Stomach (tissue), 9 donors: ENCODE results near the gene USP37. TPM values are rescaled to one million over a fixed set of nuclear protein-coding genes. Genes with fewer than 3 reads are reported as not detected.

Source experiments
- DNase-seq, 2 donors: peaks; one replicate each; pipeline versions ENCODE4 v3.0.0 to v3.0.0-alpha.2; 2013 to 2019
- H3K27ac ChIP-seq, 5 donors: fragments of 200-600 bp in 4 of 5; sonication (generic) in 4 of 5; one replicate each; pipeline ENCODE4 v1.5.1; 2013 to 2019; ENCODE audit warnings: mild to moderate bottlenecking in 1 of 5, moderate library complexity in 1 of 5
- H3K27me3 ChIP-seq, 3 donors: fragments of 200-600 bp; sonication (generic); one replicate each; pipeline ENCODE4 v1.5.1; 2017 to 2019; ENCODE audit warnings: mixed run types in 1 of 3
- H3K36me3 ChIP-seq, 4 donors: fragments of 200-600 bp; sonication (generic); 1 replicate in 3 of 4; 2 replicates in 1 of 4; pipeline ENCODE4 v1.5.1; 2016 to 2019
- H3K4me1 ChIP-seq, 4 donors: fragments of 200-600 bp; sonication (generic); one replicate each; pipeline ENCODE4 v1.5.1; 2016 to 2019
- H3K4me3 ChIP-seq, 4 donors: fragments of 200-600 bp; sonication (generic) in 3 of 4; one replicate each; pipeline ENCODE4 v1.5.1; 2016 to 2019; ENCODE audit warnings: mild to moderate bottlenecking in 1 of 4
- H3K9me3 ChIP-seq, 4 donors: fragments of 200-600 bp; sonication (generic); one replicate each; pipeline ENCODE4 v1.5.1; 2016 to 2019
- CTCF ChIP-seq, 7 experiments: fragments of 450-650 bp in 4 of 7; fragments of 200-600 bp in 3 of 7; sonication (generic) in 3 of 7; IDR thresholded peaks; one replicate each; pipeline ENCODE4 v1.5.1; 2016 to 2019; ENCODE audit warnings: antibody characterized with exemption in 7 of 7, control low read depth in 2 of 7, mild to moderate bottlenecking in 1 of 7
- EP300 ChIP-seq: sonication (generic); formaldehyde crosslinking; IDR thresholded peaks from one replicate; pipeline ENCODE4 v1.6.1; 2017; ENCODE audit warnings: antibody characterized with exemption
- POLR2A ChIP-seq, 4 donors: fragments of 450-650 bp; IDR thresholded peaks; one replicate each; pipeline ENCODE4 v1.6.1; 2016; ENCODE audit warnings: antibody characterized with exemption in 4 of 4, control low read depth in 2 of 4, mild to moderate bottlenecking in 1 of 4, moderate library complexity in 1 of 4
- POLR2AphosphoS5 ChIP-seq, 3 donors: sonication (generic); formaldehyde crosslinking; IDR thresholded peaks; one replicate each; pipeline ENCODE4 v1.6.1; 2016; ENCODE audit warnings: antibody characterized with exemption in 3 of 3
- WGBS, 5 donors: extraction: QIAGEN DNeasy Blood & Tissue Kit in 3 of 5; methylation state at CpG; one replicate each; pipeline versions ENCODE4 v1.1.5 to v1.1.7; 2013 to 2018; 5-methylcytosine and 5-hydroxymethylcytosine counted together
- intact Hi-C: fragments of 100-400 bp; cut with DNase I; formaldehyde crosslinking; loops from one replicate; pipeline ENCODE4 v1.15.1; 2023; ENCODE audit warnings: low total_unique reads
- polyA plus RNA-seq, 3 donors: library from polyadenylated mRNA; stranded (reverse); fragments of 200-250 nt; gene quantifications; one replicate each; pipeline ENCODE4 v1.2.3, GENCODE V29; 2013
- total RNA-seq, 5 donors: library from RNA; depleted of rRNA; stranded (reverse); fragments of >200 nt; gene quantifications; one replicate each; pipeline versions ENCODE4 v1.1.0 to v1.2.3, GENCODE V29; 2014 to 2016
- donor health status: healthy with polysubstance abuse.
- donor health status: Bipolar disorder and iron deficiency.
- donor health status: healthy.

USP37 gene
- total and polyA plus RNA-seq, 8 donors: 1.6 to 81.4 (median 5.2) TPM

- Histone ChIP-seq H3K9me3 (no peaks in the 10 kb centered on the region), H3K4me1 (peaks cover 0 to 23% (median 8%) of the 10 kb centered on the region in 4 donors), H3K27me3 (no peaks in the 10 kb centered on the region), H3K27ac (peak overlapping the region in 1 of 5 donors; percentile 42), H3K4me3 (no peak overlapping the region), H3K36me3 (no peaks in the 10 kb centered on the region)
- DNase-seq: peak in 1 of 2 donors; percentile 74
- 58 to 78% (median 70%) methylated on average over 2 of the region's 2 CpGs for WGBS, 5 donors
- TF ChIP-seq EP300 (no peak), CTCF (IDR thresholded peaks at IDR 0.05) (no peak), POLR2A (IDR thresholded peaks at IDR 0.05) (no peak), POLR2AphosphoS5 (IDR thresholded peaks at IDR 0.05) (no peak)
- intact Hi-C loops: no loop called here
Observed at GRCh38 chr2:218605432-218605831, 37.3 kb upstream of the USP37 start.

GRCh38 chr2:218585541-218585940 is 17.4 kb upstream of the USP37 start:
- Histone ChIP-seq H3K4me1 (peaks cover 0 to 14% (median 4%) of the 10 kb centered on the region in 4 donors), H3K36me3 (peaks cover 60 to 98% (median 97%) of the 10 kb centered on the region in 4 donors), H3K27ac (no peak overlapping the region), H3K27me3 (no peaks in the 10 kb centered on the region), H3K9me3 (no peaks in the 10 kb centered on the region), H3K4me3 (no peak overlapping the region)
- intact Hi-C loops: no loop called here
- no peak for DNase-seq
- TF ChIP-seq CTCF (IDR thresholded peaks at IDR 0.05) (no peak), POLR2A (IDR thresholded peaks at IDR 0.05) (no peak), POLR2AphosphoS5 (IDR thresholded peaks at IDR 0.05) (no peak), EP300 (no peak)
- 92 to 100% (median 95%) methylated on average over 1 of the region's 1 CpG for WGBS, 5 donors

GRCh38 chr2:218583983-218584850 is 16.1 kb upstream of the USP37 start:
- Histone ChIP-seq H3K36me3 (peaks cover 46 to 93% (median 90%) of the 10 kb centered on the region in 4 donors), H3K4me1 (peaks cover 0 to 17% (median 7%) of the 10 kb centered on the region in 4 donors), H3K27me3 (no peaks in the 10 kb centered on the region), H3K9me3 (no peaks in the 10 kb centered on the region), H3K4me3 (no peak overlapping the region), H3K27ac (no peak overlapping the region)
- WGBS, 5 donors: 94 to 96% (median 96%) methylated on average over 6 of the region's 6 CpGs
- DNase-seq: no peak
- intact Hi-C loops: no loop called here
- no peak for TF ChIP-seq POLR2A (IDR thresholded peaks at IDR 0.05)
- TF ChIP-seq EP300: no peak
- no peak for TF ChIP-seq CTCF (IDR thresholded peaks at IDR 0.05)
- TF ChIP-seq POLR2AphosphoS5 (IDR thresholded peaks at IDR 0.05): no peak

GRCh38 chr2:218582076-218582475 is 13.9 kb upstream of the USP37 start:
- DNase-seq: no peak
- intact Hi-C loops: no loop called here
- Histone ChIP-seq H3K27ac (no peak overlapping the region), H3K27me3 (no peaks in the 10 kb centered on the region), H3K9me3 (no peaks in the 10 kb centered on the region), H3K4me1 (peaks cover 0 to 35% (median 11%) of the 10 kb centered on the region in 4 donors), H3K4me3 (no peak overlapping the region), H3K36me3 (peaks cover 43 to 77% (median 69%) of the 10 kb centered on the region in 4 donors)
- TF ChIP-seq EP300: no peak
- TF ChIP-seq CTCF (IDR thresholded peaks at IDR 0.05): no peak
- no peak for TF ChIP-seq POLR2AphosphoS5 (IDR thresholded peaks at IDR 0.05)
- TF ChIP-seq POLR2A (IDR thresholded peaks at IDR 0.05): no peak
- WGBS, 5 donors: 91 to 94% (median 93%) methylated on average over 7 of the region's 7 CpGs
